Measurements from ENCODE around the gene CERS6.

The CERS6 gene

GRCh38 chr2:168530982-168531622 is 75.0 kb downstream of the CERS6 start:
- peak; percentile 64 for DNase-seq (ENCODE audit: low read depth)

GRCh38 chr2:168534926-168535325 is 78.9 kb downstream of the CERS6 start:
- DNase-seq (ENCODE audit: low read depth): no peak

- no peak for DNase-seq (ENCODE audit: low read depth)
These were observed 80.9 kb downstream of the CERS6 start for GRCh38 chr2:168536925-168537466.

- no peak for DNase-seq (ENCODE audit: low read depth)
These were observed 82.1 kb downstream of the CERS6 start for GRCh38 chr2:168538133-168538532.

- no peak for DNase-seq (ENCODE audit: low read depth)
These were observed 82.5 kb downstream of the CERS6 start for GRCh38 chr2:168538534-168538933.

GRCh38 chr2:168539945-168540344 is 83.9 kb downstream of the CERS6 start:
- no peak for DNase-seq (ENCODE audit: low read depth)

- DNase-seq (ENCODE audit: low read depth): no peak
These were observed 85.8 kb downstream of the CERS6 start for GRCh38 chr2:168541858-168542257.

- no peak for DNase-seq (ENCODE audit: low read depth)
These were observed 87.0 kb downstream of the CERS6 start for GRCh38 chr2:168543037-168543436.

- no peak for DNase-seq (ENCODE audit: low read depth)
These were observed 87.9 kb downstream of the CERS6 start for GRCh38 chr2:168543935-168544334.

- DNase-seq (ENCODE audit: low read depth): peak; percentile 96
These were observed 89.5 kb downstream of the CERS6 start for GRCh38 chr2:168545439-168546082.

GRCh38 chr2:168550670-168551069 is 94.6 kb downstream of the CERS6 start:
- no peak for DNase-seq (ENCODE audit: low read depth)

GRCh38 chr2:168552450-168552856 is 96.4 kb downstream of the CERS6 start:
- DNase-seq (ENCODE audit: low read depth): no peak

- DNase-seq (ENCODE audit: low read depth): no peak
These were observed 99.2 kb downstream of the CERS6 start for GRCh38 chr2:168555283-168555682.

- DNase-seq (ENCODE audit: low read depth): peak; percentile 32
These were observed 103.1 kb downstream of the CERS6 start for GRCh38 chr2:168559187-168559586.

- DNase-seq (ENCODE audit: low read depth): no peak
These were observed 104.9 kb downstream of the CERS6 start for GRCh38 chr2:168560817-168561499.

GRCh38 chr2:168561991-168562390 is 105.9 kb downstream of the CERS6 start:
- DNase-seq (ENCODE audit: low read depth): no peak

GRCh38 chr2:168562971-168563370 is 106.9 kb downstream of the CERS6 start:
- no peak for DNase-seq (ENCODE audit: low read depth)

GRCh38 chr2:168564641-168565040 is 108.6 kb downstream of the CERS6 start:
- DNase-seq (ENCODE audit: low read depth): peak; percentile 46

GRCh38 chr2:168565112-168565511 is 109.0 kb downstream of the CERS6 start:
- DNase-seq (ENCODE audit: low read depth): peak; percentile 92

GRCh38 chr2:168565512-168565911 is 109.4 kb downstream of the CERS6 start:
- no peak for DNase-seq (ENCODE audit: low read depth)

- peak; percentile 21 for DNase-seq (ENCODE audit: low read depth)
These were observed 111.0 kb downstream of the CERS6 start for GRCh38 chr2:168566974-168567665.

- DNase-seq (ENCODE audit: low read depth): no peak
These were observed 111.8 kb downstream of the CERS6 start for GRCh38 chr2:168567836-168568235.

Measured in iris pigment epithelial cell (primary cell).